ENCODE measurements around the gene TNS3.

TNS3 gene

GRCh38 chr7:47400001-47400400 is 181.9 kb downstream of the TNS3 start:
- H3K36me3 ChIP-seq: no peaks in the 10 kb centered on the region

GRCh38 chr7:47394751-47395252 is 187.1 kb downstream of the TNS3 start:
- Histone ChIP-seq H3K9me3 (ENCODE audit: severe bottlenecking) (no peaks in the 10 kb centered on the region), H3K27me3 (ENCODE audit: insufficient read depth, low read depth, severe bottlenecking) (no peaks in the 10 kb centered on the region), H3K36me3 (no peaks in the 10 kb centered on the region), H3K4me3 (ENCODE audit: low read depth, low read length) (no peak overlapping the region), H3K27ac (no peak overlapping the region)
- no peak for TF ChIP-seq CTCF (IDR thresholded peaks at IDR 0.05; ENCODE audit: low read depth, low read length)
- DNase-seq: no peak

More at GRCh38 chr7:47400001-47400400, 181.9 kb downstream of the TNS3 start:
- no peak overlapping the region for H3K27ac ChIP-seq
- H3K9me3 ChIP-seq (ENCODE audit: severe bottlenecking): no peaks in the 10 kb centered on the region
- H3K27me3 ChIP-seq (ENCODE audit: insufficient read depth, low read depth, severe bottlenecking): no peaks in the 10 kb centered on the region
- DNase-seq: no peak
- no peak overlapping the region for H3K4me3 ChIP-seq (ENCODE audit: low read depth, low read length)
- TF ChIP-seq CTCF (IDR thresholded peaks at IDR 0.05; ENCODE audit: low read depth, low read length): no peak

- DNase-seq: no peak
- H3K27me3 ChIP-seq (ENCODE audit: insufficient read depth, low read depth, severe bottlenecking): no peaks in the 10 kb centered on the region
- no peak for TF ChIP-seq CTCF (IDR thresholded peaks at IDR 0.05; ENCODE audit: low read depth, low read length)
- H3K9me3 ChIP-seq (ENCODE audit: severe bottlenecking): no peaks in the 10 kb centered on the region
- H3K4me3 ChIP-seq (ENCODE audit: low read depth, low read length): no peak overlapping the region
- no peaks in the 10 kb centered on the region for H3K36me3 ChIP-seq
- no peak overlapping the region for H3K27ac ChIP-seq
Observed at GRCh38 chr7:47394216-47394615, 187.7 kb downstream of the TNS3 start.

- no peaks in the 10 kb centered on the region for H3K9me3 ChIP-seq (ENCODE audit: severe bottlenecking)
- no peaks in the 10 kb centered on the region for H3K27me3 ChIP-seq (ENCODE audit: insufficient read depth, low read depth, severe bottlenecking)
- H3K4me3 ChIP-seq (ENCODE audit: low read depth, low read length): no peak overlapping the region
- H3K27ac ChIP-seq: no peak overlapping the region
- no peaks in the 10 kb centered on the region for H3K36me3 ChIP-seq
- TF ChIP-seq CTCF (IDR thresholded peaks at IDR 0.05; ENCODE audit: low read depth, low read length): no peak
- no peak for DNase-seq
Observed at GRCh38 chr7:47393406-47393805, 188.5 kb downstream of the TNS3 start.

GRCh38 chr7:47392241-47392759 is 189.6 kb downstream of the TNS3 start:
- H3K27me3 ChIP-seq (ENCODE audit: insufficient read depth, low read depth, severe bottlenecking): no peaks in the 10 kb centered on the region
- DNase-seq: no peak
- no peak overlapping the region for H3K27ac ChIP-seq
- no peak overlapping the region for H3K4me3 ChIP-seq (ENCODE audit: low read depth, low read length)
- no peaks in the 10 kb centered on the region for H3K9me3 ChIP-seq (ENCODE audit: severe bottlenecking)
- TF ChIP-seq CTCF (IDR thresholded peaks at IDR 0.05; ENCODE audit: low read depth, low read length): no peak
- no peaks in the 10 kb centered on the region for H3K36me3 ChIP-seq

GRCh38 chr7:47391726-47392125 is 190.2 kb downstream of the TNS3 start:
- DNase-seq: no peak
- no peak for TF ChIP-seq CTCF (IDR thresholded peaks at IDR 0.05; ENCODE audit: low read depth, low read length)
- H3K4me3 ChIP-seq (ENCODE audit: low read depth, low read length): no peak overlapping the region
- H3K9me3 ChIP-seq (ENCODE audit: severe bottlenecking): no peaks in the 10 kb centered on the region
- no peak overlapping the region for H3K27ac ChIP-seq
- no peaks in the 10 kb centered on the region for H3K36me3 ChIP-seq
- no peaks in the 10 kb centered on the region for H3K27me3 ChIP-seq (ENCODE audit: insufficient read depth, low read depth, severe bottlenecking)
